HK-2 (cell line): ENCODE results near the gene NDFIP2.

Experiments
- DNase-seq: peaks from one replicate; pipeline ENCODE4 v3.0.0-alpha.2; 2018; ENCODE audit not compliant: unreplicated experiment

NDFIP2 gene

DNA sequence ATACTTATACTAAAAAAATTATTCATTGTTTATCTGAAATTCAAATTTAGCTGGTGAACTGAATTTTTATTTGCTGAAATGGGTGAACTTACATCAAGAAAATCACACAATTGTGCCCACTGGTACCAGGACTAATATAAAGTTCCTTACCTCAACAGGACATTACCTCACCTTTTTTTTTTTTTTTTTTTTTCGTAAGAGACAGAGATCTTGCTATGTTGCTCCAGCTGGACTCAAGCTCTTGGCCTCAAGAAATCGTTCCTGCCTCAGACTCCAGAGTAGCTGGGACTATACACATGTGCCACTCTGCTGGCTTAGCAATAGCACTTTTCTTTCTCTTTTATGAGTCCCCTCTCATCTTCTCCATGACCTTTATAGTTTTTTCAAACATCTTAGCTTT, 22.5 kb upstream of the NDFIP2 start:
- DNase-seq: no peak

DNA sequence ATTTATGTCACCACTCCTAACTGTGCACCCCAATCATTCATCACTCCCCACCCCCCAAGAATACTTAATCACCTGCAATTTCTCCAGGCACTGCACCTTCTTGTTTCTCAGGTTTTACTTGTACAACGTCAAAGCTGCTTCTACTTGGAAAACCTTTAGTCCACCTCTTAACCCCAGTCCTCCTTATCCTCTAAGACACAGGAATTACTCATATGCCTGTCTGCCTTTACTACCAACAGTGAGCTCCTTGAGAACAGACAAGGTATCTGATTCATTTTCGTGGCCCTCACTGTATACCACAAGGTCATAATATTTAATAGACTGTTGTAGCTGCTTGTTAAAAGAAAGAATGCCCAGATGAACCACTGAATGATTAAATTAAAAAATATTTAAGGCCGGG, 21.0 kb upstream of the NDFIP2 start:
- no peak for DNase-seq

DNA sequence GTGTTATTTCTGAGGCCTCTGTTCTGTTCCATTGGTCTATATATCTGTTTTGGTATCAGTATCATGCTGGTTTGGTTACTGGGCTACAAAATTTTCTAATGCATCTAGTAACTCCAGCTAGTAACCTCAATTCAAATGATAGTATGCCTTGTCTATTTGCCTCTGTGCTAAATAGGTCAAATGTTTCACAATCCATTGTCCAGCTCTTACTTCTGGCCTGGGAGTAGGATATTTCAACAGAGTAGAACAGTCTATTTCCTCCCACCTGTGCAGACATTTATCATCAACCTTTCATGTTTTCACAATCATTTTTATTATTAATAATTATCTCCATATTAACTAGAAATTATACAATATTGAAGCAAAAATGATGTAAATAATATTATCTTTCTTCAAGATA, 18.1 kb upstream of the NDFIP2 start:
- no peak for DNase-seq

DNA sequence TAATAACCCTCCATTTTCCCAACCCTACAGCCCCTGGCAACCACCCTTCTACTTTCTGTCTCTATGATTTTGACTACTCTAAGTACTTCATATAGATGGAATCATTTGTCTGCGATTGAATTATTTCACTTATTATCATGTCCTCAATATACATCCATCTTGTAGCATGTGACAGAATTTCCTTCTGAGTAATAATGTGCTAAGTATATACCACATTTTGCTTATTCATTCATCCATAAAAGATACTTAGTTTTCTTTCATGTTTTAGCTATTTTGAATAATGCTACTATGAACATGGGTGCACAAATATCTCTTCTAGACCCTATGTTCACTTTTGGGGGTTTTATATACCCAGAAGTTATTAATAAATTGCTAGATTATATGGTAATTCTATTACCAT, 17.4 kb upstream of the NDFIP2 start:
- DNase-seq: no peak

DNA sequence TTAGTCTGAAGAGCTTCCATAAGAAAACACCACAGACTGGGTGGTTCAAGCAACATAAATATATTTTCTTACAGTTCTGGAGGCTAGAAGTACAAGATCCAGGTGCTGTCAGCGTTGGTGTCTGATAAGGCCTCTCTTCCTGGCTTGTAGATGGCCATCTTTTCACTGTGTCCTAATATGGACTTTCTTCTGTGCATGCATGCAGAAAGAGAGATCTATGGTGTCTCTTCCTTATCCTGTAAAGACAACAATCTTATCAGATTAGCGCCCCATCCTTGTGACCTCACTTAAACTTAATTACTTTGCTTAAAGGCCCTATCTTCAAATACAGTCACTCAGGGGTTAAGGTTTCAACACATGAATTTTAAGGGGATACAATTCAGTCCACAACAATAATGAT, 14.1 kb upstream of the NDFIP2 start:
- no peak for DNase-seq

DNA sequence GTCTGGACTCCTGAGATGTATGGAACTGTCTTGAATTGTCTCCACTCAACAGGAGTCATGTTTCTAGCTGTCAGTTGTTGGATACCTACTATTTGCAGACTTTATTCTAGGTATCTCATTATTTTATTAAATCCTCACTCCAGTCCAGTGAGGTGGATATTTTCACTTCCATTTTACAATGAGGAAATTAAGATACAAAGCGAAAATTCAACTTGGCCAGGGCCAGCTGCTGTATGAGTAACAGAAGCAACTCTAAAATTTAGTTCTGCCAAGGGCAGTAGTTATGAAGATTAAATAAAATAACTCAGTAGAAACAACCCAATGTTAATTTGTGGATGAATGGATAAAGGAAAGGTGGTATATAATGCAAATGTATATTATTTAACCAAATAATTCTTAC, 12.6 kb upstream of the NDFIP2 start:
- DNase-seq: no peak

DNA sequence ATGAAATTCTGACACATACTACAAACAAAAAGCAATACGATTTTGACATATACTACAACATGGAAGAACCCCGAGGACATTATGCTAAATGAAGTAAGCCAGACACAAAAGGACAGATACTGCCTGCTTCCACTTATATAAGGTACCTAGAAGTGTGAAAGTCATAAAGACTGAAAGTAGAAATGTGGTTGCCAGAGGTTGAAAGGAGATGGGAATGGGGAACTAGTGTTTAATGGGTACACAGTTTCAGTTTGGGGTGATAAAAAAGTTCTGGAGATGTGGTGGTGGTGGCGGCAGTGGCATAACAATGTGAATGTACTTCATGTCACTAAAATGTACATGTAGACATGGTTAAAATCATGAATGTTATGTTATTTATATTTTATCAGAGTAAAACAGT, 12.1 kb upstream of the NDFIP2 start:
- no peak for DNase-seq

DNA sequence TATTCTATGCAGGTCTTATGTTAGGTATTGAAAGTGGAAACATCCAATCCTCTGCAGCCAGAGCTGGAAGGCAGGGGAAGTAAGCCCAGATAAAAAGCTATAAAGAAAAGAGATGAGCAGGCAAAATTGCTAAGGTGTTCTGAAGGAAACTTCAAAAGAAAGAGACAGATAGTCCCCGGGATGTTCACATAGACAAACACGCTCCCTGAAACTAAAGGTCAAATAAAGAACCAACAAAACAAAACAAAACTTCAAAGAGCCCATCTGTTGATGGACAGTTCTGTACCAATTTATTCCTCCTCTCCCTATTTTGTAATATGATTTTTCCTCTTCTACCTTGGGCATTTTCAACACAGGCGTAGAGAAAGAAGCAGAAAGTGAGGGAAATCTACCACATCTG, 11.3 kb upstream of the NDFIP2 start:
- DNase-seq: no peak

DNA sequence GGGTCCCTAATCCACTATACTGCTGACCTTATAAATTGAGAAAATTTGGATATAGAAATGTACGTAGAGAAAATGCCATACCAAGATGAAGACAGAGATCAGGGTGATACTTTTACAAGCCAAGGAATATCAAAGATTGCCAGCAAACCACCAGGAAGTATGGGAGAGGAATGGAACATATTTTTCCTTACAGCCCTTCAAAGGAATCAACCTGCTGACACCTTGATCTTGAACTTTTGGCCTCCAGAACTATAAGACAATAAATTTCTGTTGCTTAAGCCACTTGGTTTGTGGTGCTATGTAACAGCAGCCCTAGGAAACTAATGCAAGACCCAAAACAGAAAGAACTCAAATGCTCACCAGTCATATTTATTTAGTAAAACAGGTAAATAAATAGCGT, 10.3 kb upstream of the NDFIP2 start:
- DNase-seq: no peak

DNA sequence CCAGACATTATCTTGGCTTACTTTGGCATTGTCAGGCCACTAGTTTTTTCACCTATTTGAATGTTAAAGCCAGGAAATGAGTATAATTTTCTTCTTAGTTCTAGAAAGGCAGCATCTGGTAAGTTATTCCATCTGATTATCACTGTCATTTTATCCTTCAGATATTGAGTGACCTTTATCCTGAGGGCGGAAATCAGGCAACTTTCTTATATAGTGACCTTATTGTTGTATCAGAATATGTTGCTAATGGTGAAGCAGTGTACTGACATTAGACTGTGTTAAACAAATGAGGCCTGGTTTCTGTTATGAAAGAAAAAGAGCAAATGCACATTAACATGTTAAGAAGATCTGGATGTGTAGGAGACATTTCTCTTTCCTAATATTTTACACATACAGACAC, 5.4 kb upstream of the NDFIP2 start:
- DNase-seq: no peak

DNA sequence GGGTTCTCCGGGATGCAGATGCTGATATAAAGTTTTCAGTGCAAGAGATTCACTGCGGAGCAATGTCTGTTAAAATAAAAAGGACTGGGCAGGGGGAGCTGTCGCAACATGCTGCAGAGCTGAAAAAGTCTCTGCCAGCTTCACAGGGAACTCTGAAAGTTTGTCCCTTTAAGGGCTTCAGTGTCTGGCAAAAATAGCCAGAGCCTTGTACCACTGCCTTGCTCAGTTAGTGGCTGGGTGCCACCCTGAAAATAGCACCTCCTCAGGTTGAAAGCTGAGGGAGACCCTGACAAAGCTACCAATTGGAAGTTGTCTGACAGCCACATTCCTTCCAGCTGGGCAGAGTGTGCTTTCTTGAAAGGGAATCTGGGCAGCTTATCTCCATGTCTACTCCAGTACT, 3.0 kb upstream of the NDFIP2 start:
- DNase-seq: no peak

DNA sequence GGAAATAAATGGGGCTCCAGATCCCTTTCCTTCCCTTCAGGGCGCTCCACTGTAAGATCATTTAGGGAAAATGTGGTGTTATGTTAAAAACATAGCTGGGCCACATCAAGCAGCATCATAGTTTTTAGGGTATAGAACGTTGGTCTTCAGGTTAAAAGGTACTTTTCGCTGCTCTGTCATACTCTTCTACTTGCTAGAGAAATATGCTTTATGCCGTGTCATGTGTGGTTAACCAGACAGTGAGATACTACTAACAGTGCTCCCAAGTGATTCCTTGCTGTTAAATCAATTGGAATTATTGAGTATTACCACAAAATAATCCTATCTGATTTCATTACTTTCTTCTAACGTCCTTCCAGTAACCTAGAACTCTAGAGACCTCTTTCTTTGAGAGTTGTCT, 1.1 kb upstream of the NDFIP2 start:
- DNase-seq: no peak

DNA sequence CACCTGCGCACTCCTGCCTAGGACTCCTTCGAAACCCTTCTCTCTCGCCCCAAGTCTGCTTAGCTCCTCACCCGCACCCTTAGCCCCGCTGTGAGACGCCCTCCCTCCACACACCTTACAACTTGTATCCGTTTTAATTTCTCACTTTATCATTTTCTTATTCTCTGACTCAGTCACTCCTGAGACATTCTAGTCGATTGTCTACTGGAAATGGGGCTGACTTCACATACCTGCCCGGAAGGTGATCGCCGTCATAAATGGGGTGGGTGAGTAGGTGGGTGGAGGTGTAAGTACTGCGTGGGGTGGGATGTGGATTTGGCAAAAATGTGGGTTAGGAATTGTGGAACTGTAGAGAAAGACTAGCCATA, 714 bp downstream of the NDFIP2 start:
- no peak for DNase-seq

DNA sequence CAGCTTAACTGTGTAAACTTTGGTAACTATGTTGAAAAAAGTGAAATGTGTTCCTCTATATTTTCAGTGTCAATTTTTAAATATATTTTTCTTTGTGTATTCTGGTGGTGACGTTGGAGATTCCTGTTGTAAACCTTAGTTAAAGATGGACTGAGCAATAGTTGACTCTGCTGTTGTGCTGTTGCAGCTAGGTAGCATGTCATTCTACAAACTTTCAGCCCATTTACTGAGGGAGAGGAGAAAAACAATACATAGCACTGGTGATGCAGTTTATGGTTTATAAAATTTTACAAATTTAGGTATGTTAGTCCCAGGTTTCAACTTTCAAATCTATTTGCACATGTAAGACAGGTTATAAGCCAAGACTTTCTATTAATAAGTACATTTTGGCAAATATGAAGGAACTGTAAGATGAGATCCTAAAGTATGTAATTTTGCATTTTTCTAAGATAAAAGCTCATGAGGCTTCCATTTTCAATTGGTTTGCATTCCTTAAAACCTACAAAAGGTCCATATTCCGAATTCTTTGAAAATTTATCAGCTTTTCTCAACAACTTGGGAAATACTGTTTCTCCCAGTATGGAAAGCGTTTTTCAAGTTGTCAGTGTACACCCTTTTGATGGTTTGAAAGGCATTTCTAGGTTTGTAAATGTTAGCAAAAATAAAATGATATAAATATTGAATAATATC, 1.5 kb downstream of the NDFIP2 start:
- no peak for DNase-seq

DNA sequence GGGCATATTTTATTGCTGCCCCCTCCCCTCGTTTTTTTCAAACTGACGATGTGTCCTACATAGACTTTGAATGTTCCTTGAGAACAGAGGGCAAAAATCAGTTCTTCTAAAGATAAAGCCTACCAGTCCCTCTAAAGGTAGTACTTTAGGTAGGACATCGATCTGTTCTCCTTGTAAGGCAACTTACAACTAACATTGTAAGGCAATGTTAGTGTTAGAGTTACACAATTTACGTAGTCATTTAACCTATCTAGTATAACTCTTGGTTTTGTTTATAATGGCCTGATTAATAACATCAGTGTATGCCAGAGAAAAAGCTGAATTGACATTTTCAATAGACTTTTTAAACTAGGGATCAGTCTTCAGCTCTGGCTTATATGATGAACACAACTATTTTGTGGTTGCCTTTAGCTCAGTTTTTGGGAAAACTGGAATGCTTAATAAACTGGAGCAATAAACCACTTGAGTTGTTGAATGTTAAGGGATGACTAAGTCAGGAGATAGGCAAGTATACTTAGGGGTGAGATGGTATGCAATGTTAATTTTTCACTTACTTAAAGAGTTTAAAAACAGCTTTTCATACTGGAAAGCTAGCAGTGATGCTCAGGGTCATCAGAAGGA, 2.2 kb downstream of the NDFIP2 start:
- DNase-seq: no peak

DNA sequence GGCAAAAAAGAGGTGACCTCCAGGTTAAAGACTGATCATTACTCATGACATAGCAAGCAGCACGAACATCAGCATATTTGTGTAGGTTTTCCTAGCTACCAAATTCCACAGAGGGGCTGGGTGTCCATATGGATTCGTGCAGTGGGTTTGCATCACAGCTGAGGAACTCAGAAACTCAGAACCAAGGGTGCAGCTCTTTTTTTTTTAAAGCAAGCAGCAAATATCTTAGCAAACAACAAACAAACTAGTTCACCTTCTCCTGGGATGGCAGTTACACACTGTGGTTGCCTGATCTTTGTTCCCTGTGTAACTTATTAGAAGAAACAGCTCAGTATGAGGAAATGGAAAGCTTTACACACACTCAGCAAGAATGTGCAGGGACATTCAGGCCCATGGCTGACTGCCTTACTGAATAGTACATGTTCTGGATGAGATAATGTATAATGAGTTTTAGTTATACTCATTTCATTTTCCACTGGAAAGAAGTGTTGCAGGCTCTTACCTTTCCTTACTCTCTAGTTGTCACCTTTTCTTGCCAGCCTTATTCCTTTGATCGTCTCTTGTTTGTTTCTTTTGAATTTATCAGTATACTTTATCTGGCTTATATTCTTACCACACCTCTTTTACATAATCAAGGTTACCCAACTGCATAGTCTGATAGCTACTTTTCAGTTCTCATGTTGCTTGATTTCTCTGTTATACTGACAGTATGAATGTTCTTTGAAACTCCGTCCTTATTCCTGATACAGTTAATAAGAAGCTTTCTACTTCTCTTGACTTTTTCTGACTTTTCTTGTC, 4.3 kb downstream of the NDFIP2 start:
- DNase-seq: peak; percentile 45

DNA sequence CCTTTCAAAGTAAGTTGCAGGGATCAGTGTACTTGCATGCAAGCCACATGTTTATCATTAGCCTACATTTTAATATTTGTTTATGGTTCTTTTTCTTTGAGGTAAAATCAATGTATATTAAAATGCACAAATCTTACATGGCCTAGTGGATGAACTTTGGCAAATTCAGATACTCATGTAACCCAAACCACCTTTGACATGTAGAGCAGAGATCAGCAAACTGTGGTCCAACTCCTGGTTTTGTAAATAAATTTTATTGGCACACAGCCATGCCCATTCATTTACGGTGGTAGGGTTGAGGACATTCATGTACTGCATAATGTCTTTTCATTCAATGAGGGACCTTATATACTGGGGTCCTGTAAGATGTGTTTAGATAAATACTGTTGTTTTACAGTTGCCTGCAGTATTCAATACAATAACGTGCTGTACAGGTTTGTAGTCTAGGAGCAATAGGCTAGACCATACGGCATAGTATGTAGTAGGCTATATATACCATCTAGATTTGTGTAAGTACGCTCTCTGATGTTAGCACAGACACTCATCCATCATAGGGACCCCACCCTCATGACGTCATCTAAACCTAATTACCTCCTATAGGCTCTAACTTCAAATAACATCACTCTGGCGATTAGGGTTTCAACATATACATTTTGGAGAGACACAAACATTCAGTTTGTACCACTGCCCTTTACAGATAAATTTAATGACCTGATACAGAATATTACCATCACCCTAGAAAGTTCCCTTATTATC, 5.7 kb downstream of the NDFIP2 start:
- DNase-seq: no peak

DNA sequence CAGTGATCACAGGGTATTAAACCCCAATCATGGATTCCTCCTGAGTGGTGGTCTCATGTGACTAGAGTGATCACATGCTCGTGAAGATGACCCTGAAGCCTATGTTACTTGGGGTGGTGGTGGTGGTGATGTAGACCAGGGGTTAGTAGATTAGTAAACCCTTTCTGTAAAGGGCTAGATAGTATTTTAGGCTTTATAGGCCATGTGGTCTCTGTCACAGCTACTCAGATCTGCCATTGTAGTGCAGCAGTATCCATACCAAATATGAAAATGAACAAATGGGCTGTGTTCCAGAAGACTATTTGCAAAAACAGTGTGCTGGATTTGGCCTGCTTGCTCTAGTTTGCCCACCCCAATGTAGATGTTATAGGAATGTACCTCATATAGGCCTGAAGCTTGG, 9.4 kb downstream of the NDFIP2 start:
- DNase-seq: no peak

DNA sequence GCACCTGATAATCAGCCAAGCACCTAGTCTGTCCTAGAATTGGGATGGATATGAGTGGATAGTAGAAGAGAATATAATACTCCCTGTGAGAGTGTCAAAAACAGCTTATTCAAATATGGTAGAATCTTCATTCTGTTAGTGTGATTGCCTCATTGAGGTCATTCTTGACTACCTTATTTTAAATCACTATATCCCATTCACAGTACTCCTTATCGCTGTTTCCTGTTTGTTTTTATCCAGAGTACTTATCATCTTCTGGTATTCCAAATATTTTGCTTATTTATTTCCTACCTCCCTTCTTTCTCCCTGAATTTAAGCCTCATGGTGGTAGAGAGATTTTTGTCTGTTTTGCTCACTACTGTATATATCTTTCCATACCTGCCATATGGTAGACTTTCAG, 9.9 kb downstream of the NDFIP2 start:
- DNase-seq: no peak

DNA sequence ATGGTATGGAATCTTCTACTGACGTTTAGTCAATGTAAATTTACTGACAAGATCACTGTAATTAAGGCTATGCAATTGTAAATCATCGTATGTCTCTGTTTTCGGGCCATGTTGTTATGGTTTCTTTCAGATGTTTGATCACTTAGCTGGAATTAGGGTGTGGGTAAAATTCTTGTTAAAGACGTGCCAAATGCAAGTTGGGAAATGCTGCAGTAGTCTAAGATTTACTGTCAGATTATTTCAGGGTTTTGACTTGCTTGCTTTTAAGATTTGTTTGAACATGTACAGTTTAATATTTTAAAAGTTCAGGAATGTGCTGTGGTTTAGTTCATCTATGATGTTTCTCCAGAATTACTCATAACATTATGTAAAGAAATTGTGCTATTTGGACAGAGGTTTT, 10.8 kb downstream of the NDFIP2 start:
- no peak for DNase-seq

DNA sequence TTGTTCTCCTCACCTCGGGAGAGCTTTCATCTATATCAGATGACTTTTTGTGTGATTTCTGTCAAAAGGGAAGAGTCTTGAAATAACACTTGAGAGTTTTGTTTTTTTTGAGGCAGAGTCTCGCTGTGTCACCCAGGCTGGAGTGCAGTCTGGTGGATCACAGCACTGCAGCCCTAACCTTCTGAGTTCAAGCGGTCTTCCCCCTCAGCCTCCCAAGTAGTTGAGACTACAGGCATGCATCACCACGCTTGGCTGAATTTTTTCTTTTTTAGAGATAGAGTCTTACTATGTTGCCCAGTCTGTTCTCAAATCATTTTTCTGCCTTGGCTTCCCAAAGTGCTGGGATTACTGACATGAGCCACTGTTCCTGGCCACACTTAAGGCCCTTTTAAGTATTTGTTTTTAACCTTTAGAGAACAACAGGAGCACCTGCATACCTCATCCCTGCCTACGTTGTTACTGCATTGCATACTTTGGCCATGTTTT, 11.4 kb downstream of the NDFIP2 start:
- DNase-seq: no peak

DNA sequence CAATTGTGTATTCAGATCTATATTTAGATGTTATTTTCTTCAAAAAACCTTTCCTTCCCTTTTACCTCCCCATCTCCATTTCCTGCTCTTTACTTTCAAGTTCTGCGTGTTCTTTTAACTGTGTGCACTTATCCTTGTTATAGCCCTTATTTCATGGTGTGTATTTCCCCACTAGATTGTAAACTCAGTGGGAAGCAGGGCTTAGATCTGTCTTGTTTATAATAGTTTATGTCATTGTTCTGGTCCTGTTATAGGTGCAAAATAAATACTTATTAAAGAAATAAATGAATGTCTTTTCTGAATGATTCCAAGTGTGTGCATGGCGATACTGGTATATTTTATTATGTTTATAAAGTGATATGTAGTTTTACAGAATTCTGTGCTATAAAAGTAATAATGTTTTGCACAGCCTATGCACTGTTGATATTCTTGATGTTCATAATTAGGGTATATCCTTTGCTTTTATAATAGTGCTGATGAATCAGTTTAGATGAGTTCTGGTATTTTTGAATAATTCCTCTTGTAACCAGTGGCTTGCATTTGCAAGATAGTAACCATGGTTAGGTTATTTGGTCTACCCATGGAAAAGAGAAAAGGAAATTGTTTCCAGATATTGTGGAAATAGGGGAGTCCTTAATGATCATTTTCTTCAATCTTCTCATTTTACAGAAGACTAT, 12.1 kb downstream of the NDFIP2 start:
- no peak for DNase-seq
